Middle frontal gyrus (tissue), 1 donor: ENCODE measurements around the gene HAPLN2.
A peak's percentile ranks its signal among the peaks of the same experiment; 100 is the strongest.
"Not testable (repeated sequence)": the region's sequence is repeated elsewhere in the genome, so short reads cannot be mapped to it uniquely, and the experiment has no call there.

ENCODE experiments used
- DNase-seq: peaks from one replicate; pipeline ENCODE4 v3.0.0-alpha.2; 2015; ENCODE audit warnings: low spot score; ENCODE audit errors: extremely low spot score

Gene HAPLN2

DNA sequence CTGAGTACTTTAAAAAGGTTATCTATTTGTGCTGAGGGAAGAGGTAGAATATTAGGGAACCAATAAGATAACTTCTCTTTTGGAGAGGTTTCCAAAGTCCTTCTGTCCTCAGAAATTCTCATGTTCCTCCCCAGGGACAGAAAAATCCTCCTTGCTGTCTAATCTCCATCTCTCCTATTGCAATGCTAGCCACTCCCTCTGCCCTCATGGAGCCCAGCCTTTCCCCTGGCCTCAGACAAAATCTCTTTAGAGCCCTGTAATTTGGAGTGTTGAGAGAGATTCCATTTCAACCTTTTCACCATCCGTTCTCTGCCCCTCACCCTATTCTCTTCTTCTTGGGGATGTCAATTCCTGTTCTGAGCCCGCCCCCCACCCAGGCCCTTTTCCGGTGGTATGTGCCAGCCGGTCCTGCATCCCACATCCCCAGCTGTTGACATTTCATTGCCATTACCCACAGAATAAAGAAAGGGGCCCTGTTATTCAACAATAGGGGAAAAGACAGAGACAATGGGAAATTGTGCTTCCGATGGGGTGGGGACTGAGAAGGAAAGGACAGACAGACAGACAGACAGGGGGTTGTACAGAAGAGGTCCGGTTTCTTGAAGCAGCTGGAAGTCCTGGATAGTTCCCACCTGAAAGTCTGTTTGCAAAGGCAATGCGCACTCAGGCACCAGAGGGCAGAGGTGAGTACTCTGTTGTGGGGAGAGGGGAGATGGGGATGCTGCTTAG is at the start of gene HAPLN2:
HAPLN2 (plus strand) TSS at position 563 of the 729 bp plus-strand sequence. CDS start 4,076 bp downstream, outside the sequence.
- DNase-seq: no peak

DNA sequence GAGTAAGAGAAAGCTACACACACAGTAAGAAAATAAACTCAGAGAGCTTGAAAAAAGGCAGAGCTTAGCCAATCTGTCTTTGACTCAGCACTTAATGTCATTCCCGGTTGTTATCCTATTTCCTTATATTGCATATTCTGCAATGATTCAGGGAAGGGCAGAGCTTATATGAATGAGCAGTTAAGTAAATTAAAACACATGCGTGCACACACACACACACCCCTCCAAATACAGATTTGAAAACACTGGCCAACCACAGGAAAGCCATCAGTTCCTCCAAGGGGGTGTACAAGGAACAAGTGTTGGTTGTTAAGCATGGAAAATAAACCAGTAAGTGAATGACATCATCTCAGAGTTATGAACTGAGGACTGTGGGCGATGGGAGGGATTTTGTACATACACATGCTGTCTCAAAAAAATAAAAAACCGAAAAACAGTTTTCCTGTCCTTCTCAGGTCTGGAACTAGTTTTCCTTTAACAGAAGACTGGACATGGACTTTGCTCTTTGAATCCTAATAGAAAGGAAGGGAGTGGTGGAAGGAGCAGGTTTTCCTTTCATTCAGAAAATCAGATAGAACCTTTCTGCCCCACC is 47.9 kb upstream of the HAPLN2 start:
- no peak for DNase-seq

DNA sequence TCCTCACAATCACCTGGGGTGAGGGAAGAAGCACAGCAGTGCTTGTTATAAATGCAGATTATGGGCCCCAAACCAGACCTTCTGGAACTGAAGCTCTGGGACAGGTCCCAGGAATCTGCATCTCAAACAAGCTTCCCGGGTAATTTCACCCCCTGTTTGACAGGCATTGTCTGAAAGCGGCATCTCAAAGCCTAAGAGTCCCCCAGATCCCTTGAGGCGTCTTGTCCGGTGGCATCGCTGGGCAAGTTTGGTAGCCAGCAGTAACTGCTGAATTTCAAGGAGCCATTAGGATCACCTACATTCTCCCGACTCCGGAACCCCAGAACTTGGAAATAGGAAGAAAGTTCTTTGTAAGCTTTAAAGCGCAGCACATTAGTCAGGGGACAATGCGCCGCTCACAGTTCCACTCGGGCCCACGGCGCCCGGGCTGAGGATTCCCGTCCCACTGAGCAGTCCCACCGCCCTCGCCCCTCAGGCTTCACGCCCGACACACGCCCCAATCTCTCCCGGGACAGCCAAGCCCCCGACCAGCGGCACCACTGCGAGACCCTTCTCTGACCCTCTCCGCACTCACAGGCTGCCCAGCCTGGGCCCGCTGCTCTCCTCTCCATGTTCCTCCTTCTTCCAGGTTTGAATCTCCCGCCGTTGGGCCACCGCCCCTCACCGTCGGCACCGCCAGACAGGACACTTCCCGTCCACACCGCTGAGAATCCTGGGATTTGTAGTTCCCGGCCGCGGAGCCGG is 47.1 kb upstream of the HAPLN2 start, which contains the start of gene IQGAP3:
IQGAP3 (minus strand) TSS at position 647 of the 744 bp plus-strand sequence; CDS start at position 611, 36 bp downstream.
- DNase-seq: peak; percentile 47

DNA sequence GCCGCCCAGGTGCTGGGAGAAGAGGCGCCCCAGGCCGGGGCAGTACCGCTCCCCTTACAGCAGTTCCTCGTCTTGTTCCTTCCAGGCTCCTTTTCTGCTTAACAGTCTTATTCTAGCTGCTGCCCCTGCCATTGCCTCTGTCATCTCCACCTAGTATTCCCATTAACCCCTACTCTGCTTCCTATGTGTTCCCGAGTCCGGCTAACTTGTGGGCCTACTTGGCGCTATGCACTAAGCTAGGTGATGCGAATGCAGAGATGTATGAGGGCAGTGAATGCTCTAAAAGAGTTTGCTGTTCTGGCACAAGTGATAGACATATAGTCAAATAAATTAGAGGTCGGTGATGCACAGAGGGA is 46.6 kb upstream of the HAPLN2 start:
- no peak for DNase-seq

DNA sequence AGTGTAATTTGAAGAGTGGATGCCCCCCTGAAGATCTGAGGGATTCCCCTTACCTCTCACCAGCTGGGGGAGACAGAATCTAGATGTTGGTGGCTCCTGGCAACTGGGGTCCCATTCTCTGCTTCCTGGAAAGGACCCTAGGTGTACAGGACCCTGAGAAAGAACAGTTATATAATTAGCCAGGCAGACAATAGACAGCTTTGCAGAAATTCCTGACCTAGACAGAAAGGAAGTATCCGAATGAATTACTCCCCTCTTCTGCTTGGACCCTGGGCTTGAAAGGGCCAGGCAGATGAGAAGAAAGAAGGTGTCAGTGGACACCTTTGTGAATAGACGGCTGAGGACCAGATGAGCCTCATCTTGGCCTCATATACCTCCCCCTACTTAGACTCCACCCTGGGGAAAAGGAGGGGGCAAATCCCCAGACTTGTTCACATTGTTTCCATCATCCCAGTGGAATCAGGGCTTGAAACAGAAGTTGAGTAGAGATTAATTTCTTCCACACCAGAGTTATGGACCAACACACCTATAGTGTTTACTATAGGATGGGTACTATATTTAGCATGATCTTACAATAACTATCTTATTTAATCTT is 45.1 kb upstream of the HAPLN2 start:
- DNase-seq: no peak

DNA sequence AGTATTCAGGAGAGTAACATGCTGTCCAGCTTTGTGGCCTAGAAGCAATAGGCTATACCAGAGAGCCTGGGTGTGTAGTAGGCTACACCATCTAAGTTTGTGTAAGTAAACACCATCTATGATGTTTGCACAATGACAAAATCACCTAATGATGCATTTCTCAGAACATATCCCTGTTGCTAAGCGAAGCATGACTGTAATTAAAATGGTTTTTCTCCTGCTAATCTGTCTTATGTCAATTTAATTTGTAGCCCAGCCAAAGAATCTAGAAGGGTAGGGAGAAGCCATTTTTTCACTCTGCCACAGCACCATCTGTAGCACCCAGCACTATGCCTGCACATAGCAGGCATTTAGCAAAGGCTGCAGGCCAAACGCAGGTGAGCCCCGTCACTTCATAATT is 41.7 kb upstream of the HAPLN2 start:
- DNase-seq: no peak

DNA sequence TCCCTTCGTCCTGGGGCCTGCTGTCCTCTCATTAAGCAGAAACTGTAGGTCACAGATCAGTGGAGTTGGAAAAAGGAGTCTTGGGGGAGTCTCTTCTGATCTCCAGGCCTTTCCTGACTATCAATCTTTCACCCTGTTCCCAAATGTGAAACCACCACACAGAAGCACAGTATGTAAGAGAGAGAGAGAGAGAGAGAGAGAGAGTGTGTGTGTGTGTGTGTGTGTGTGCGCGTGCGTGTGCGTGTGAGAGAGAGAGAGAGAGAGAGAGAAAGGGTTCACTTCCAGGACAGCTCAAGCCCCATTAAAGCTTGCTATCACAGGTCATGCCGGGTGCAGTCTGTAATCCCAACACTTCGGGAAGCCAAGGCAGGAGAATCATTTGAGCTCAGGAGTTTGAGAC is 41.2 kb upstream of the HAPLN2 start:
- no peak for DNase-seq

DNA sequence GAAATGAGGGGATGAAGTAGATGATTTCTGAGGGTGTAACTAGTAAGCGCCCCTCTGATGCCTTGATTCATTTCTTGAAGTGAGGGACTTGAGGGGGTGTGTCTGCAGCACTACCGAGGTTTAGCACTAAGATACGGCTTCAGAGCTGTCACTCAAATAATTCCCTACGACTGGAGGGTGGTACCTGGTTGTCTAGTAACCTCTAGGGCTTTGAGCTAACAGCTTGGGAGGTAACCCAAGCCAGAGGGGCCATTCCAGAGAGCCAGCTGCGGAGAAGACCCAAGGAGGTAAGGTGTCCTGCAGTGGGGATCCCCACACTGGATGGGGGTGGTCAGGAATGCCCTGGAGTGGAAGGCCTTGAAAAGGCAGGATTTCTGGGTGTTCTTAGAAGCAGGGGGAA is 39.7 kb upstream of the HAPLN2 start, which contains the start of gene TTC24:
TTC24 (plus strand) TSS at position 252 of the 400 bp plus-strand sequence. CDS start 1,642 bp downstream, outside the sequence.
- no peak for DNase-seq

DNA sequence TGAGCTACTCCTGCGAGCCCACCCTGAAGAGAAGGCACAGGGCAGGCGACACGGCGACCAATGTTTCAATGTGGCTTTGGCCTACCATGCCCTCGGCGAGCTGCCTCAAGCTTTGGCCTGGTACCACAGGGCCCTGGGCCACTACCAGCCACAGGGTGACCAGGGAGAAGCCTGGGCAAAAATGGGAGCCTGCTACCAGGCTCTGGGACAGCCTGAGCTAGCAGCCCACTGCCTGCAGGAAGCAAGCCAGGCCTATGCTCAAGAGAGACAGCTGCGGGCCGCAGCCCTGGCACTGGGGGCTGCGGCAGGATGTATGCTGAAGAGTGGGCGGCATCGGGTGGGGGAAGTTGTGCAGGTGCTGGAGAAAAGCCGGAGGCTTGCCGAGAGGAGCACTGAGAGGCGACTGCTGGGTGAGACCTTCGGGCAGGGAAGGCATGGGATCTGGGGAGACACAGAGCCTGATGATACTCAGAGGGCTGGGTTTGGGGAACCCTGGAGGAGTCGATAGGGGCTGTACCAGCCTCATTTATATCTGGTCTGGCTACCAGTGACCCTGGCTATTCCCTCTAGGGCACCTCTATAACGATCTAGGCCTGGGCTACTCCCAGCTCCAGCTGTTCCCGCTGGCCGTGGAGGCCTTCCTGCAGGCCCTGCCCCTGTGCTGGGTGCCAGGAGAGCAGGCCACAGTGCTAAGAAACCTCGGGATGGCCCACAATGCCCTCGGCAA is 37.4 kb upstream of the HAPLN2 start:
- DNase-seq: no peak

DNA sequence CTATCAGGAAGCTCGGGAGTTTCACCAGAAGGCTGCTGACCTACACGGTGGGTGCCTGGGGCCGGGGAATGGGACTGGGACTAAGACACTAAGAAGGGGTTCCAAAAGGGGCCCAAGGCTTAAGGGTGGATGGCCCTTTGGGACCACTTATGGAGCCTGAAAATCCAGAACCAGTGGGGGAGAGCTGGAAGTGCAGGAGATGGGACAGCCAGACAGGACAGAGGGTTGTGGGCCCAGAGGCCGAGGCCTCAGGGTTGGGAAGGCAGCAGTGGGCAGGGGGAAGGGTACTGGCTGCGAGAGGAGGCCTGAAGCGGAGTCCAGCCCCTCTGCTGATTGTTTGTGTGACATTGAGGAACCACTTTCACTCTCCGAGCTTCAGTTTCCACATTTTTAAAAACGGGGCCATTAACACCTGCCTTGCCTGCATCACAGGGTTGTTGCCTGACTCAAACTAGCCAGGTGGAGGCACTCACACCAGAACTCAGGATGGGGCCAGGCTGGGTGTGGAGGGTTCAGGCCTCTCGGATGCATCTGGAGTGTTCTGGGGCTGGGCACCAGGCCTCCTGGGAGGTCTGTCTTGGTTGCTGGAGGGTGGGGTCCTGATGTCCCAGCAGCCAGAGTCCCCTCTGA is 36.7 kb upstream of the HAPLN2 start:
- no peak for DNase-seq

DNA sequence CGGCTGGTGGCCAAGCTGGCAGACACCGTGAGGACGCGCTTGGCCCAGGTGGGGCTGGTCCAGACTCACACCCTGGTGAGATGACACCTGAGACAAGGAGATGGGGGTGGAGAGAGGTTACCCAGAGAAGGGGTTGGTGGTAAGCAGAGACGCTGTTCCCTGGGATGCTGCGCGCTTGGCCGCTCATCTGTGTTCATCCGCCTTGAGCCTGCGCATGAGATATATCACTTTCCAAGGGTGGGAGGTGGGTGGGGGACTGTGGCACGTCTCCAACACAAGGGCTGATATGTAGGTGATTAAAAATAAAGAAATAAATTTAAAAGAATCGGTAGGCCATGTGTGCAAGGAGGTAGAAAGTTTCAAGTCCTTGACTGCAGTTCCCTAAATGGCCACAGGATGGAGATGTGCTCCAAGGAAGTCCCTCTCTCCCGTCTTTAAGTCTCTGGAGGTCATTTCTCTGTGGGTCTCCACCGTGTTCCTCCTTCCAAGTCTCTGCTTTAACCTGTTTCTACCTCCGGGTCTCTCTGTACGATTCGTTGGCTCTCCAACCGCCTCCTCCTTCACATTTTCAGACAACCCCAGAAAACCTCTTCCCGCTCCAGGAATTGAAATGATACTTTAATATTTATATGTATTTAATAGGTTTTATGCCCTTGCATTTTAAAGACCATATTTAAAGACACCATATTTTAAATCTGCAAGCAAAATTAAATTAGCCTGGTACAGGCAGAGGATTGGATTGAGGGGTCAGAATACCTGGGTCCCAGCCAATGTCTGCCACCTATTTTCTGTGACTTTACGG is 35.2 kb upstream of the HAPLN2 start:
- peak; percentile 81 for DNase-seq

DNA sequence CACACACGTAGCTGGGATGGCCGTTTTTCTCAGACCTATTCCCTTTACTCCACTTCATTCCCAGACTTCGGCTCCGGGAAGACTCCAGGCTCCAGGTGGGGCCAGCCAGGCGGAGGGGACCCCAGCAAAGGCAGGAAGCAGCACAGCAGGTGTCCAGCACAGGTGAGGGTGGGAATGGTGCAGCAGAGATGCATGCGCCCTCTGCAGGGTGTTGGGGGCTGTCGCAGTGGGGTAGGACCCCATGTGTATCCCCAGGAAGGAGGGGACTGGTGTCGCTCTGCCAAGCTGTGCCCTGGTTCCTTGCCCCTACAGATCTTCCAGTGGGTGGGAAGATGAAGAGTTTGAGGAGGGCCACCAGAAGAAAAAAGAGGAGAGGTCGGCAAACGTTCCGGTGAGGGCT is 34.4 kb upstream of the HAPLN2 start:
- no peak for DNase-seq

DNA sequence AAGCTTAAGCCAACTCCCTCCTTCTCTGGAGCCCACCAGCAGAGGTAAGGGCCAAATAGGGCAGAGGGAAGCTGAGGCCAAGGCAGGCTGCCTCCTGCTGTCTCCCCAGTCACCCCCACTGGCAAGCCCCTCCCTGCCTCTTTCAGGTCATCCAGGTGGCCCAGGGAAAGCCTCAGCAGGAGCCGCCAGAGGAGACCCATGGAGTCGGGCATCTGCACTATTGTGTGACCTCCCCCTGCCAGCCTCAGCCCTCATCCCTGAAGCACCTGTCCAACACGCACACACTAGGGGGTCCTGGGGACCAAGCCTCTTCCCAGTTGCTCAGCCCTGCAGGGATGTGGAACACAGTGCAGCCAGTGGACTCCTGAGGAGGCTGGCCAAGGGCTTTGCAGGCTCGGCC is 32.9 kb upstream of the HAPLN2 start:
- DNase-seq: no peak

DNA sequence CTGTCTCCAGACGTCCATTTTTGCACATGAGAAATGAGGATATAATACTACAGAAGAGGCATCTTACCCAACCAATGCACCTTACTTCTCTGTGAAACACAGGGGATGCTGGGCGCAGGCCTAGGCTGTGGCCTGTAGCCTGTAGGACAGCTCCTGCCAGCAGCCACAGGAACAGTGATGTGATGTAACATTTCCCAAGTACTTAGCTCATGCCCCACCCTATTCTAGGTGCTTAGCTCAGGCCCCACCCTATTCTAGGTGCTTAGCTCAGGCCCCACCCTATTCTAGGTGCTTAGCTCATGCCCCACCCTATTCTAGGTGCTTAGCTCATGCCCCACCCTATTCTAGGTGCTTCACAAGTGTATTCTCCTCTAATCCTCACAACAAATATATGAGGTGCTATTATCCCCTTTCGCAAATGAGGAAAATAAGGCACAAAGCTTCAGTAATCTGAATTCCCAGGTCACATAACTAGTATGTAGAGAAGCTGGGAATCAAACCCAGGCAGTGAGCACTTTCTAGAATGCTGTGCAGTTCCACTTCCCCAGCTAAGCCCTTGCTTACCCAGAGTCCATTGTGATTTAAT is 32.2 kb upstream of the HAPLN2 start:
- no peak for DNase-seq

DNA sequence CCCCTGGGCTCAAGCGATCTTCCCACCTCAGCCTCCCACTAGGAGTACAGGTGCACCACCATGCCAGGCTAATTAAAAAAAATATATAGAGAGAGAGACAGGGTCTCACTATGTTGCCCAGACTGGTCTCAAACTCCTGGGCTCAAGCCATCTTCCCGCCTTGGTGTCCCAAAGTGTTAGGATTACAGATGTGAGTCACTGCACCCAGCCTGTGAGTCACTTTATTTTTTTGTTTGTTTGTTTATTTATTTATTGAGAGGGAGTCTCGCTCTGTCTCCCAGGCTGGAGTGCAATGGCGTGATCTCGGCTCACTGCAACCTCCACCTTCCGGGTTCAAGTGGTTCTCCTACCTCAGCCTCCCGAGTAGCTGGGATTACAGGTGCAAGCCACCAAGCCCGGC is 31.3 kb upstream of the HAPLN2 start:
- DNase-seq: not testable (repeated sequence)

DNA sequence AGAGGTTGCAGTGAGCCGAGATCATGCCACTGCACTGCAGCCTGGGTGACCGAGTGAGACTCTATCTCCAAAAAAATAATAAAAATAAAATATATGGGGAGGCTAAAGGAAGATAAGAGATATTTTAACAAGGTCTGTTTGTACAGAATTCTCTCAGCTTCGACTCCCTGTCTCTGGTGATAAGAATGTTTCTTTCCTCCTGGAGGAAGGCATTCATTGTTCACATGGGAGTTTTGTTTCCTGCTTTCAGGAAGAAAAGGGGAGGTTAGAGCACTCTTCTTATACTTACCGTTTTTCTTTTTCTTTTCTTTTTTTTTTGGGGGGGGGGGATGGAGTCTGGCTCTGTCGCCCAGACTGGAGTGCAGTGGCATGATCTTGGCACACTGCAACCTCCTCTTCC is 29.7 kb upstream of the HAPLN2 start:
- DNase-seq: no peak

DNA sequence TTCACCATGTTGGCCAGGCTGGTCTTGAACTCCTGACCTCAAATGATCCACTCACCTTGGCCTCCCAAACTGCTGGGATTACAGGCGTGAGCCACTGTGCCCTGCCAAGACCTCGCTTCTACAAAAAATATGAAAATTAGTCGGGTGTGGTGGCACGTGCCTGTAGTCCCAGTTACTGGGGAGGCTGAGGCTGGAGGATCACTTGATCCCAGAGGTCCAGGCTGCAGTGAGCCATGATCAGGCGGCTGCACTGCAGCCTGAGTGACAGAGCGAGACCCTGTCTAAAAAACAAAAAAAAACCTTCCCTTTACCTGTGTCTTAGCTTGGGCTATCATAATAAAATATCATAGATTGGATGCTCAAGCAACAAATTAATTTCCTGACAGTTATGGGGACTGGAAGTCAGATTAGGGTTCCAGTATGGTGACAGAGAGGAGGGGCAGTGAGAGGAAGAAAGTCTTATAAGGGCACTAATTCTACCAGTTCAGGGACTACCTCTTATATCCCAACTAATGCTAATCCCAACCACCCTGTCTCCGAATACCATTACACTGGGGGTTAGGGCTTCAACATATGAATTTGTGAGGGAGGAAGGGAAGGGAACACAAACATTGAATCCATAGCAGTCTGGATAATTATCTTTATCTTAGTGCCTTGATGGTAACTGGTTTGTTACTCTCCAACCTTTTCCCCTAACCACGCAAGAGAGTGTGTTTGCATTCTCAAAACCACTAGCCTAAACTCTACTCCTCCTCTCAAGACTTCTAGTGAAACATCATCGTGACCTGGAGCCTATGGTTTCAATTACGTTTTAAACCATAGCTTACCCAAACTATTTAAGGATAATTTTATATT is 28.7 kb upstream of the HAPLN2 start:
- DNase-seq: no peak

DNA sequence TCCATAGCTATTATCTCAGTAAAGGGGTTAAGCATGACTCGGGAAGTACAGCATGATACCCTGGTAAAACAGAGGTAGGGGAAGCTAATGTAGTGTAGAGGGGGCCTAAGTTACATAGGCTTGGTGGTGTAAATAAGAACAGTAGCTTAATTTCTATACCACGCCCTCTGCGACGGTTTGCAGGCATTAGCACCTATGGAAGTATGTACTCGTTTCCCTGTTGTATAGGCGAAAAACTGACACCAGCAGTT is 28.1 kb upstream of the HAPLN2 start:
- no peak for DNase-seq
